Stimulated activated CD8-positive, alpha-beta memory T cell treated with anti-CD3 and anti-CD28 coated beads, Interleukin-2, amount 100 ng/mL, for 48 hours (primary cell): Measurements from ENCODE around the gene MYO1C.
A peak's percentile ranks its signal among the peaks of the same experiment; 100 is the strongest.
"Not testable (repeated sequence)": the region's sequence is repeated elsewhere in the genome, so short reads cannot be mapped to it uniquely, and the experiment has no call there.

Experiments used
- DNase-seq, 2 donors: peaks; one replicate each; pipeline ENCODE4 v3.0.0-alpha.2; 2020; ENCODE audit warnings: low read depth in 2 of 2

Gene MYO1C

GRCh38 chr17:1492249-1493206 lies at the start of gene MYO1C:
Gene MYO1C (minus strand): TSS chr17:1492686. CDS start chr17:1492487, 199 bp downstream.
- DNase-seq = no peak

GRCh38 chr17:1541367-1541904 lies 49.0 kb upstream of the MYO1C start:
- no peak for DNase-seq

GRCh38 chr17:1539811-1540210 lies 47.3 kb upstream of the MYO1C start:
- no peak for DNase-seq

GRCh38 chr17:1535737-1536136 lies 43.3 kb upstream of the MYO1C start:
- no peak for DNase-seq

- no peak for DNase-seq
These were observed 41.3 kb upstream of the MYO1C start for GRCh38 chr17:1533661-1534325.

GRCh38 chr17:1532836-1533602 lies 40.5 kb upstream of the MYO1C start:
- DNase-seq = peak in 1 of 2 donors; percentile 11

GRCh38 chr17:1529863-1530262 lies 37.4 kb upstream of the MYO1C start:
- no peak for DNase-seq

- DNase-seq = not testable (repeated sequence)
These were observed 34.4 kb upstream of the MYO1C start for GRCh38 chr17:1526876-1527275.

GRCh38 chr17:1522626-1523025 lies 30.1 kb upstream of the MYO1C start:
- DNase-seq = no peak

- DNase-seq = no peak
These were observed 28.7 kb upstream of the MYO1C start for GRCh38 chr17:1521086-1521640.

GRCh38 chr17:1519678-1520077 lies 27.2 kb upstream of the MYO1C start:
- no peak for DNase-seq

GRCh38 chr17:1518410-1518809 lies 25.9 kb upstream of the MYO1C start:
- no peak for DNase-seq

GRCh38 chr17:1516388-1517161 lies 24.1 kb upstream of the MYO1C start, which contains the start of gene INPP5K:
Gene INPP5K (minus strand): TSS chr17:1516612. CDS start chr17:1516499, 113 bp downstream.
- peak; percentile 95 to 98 for DNase-seq

- DNase-seq = no peak
These were observed 23.3 kb upstream of the MYO1C start for GRCh38 chr17:1515640-1516387.

- DNase-seq = no peak
These were observed 19.9 kb upstream of the MYO1C start for GRCh38 chr17:1512351-1512750.

- DNase-seq = no peak
These were observed 19.4 kb upstream of the MYO1C start for GRCh38 chr17:1511756-1512321.

- no peak for DNase-seq
These were observed 18.8 kb upstream of the MYO1C start for GRCh38 chr17:1511290-1511689.

- no peak for DNase-seq
These were observed 16.9 kb upstream of the MYO1C start for GRCh38 chr17:1509290-1509881.

- DNase-seq = not testable (repeated sequence)
These were observed 16.2 kb upstream of the MYO1C start for GRCh38 chr17:1508709-1509108.
